ENCODE measurements around the gene SAMM50.

DNA sequence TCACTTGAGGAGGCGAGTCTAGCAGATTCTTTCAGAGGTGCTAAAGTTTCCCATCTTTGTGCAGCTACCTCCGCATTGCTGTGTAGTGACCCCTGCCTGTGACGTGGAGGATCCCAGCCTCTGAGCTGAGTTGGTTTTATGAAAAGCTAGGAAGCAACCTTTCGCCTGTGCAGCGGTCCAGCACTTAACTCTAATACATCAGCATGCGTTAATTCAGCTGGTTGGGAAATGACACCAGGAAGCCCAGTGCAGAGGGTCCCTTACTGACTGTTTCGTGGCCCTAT is 8.9 kb upstream of the SAMM50 start:
- TF ChIP-seq CTCF (IDR thresholded peaks at IDR 0.05) (no peak), EZH2phosphoT487 (IDR thresholded peaks at IDR 0.05) (no peak), EZH2 (IDR thresholded peaks at IDR 0.05) (no peak)
